Tibial nerve (tissue), 4 donors: Measurements from ENCODE around the gene GAREM2. TPM values are rescaled to one million over a fixed set of nuclear protein-coding genes. Genes with fewer than 3 reads are reported as not detected.

ENCODE experiments used
- DNase-seq, 2 donors: peaks; one replicate each; pipeline ENCODE4 v3.0.0-alpha.2; 2019; ENCODE audit warnings: low spot score in 2 of 2
- H3K27ac ChIP-seq, 4 donors: fragments of 200-600 bp; sonication (generic) in 3 of 4; one replicate each; pipeline ENCODE4 v1.5.1; 2017 to 2019; ENCODE audit warnings: mild to moderate bottlenecking in 1 of 4
- H3K27me3 ChIP-seq, 2 donors: fragments of 200-600 bp; sonication (generic) in 1 of 2; one replicate each; pipeline versions ENCODE4 v1.5.1 to v1.6.0; 2017 to 2019
- H3K36me3 ChIP-seq, 3 donors: fragments of 200-600 bp; sonication (generic); one replicate each; pipeline ENCODE4 v1.5.1; 2018 to 2019
- H3K4me1 ChIP-seq, 4 donors: fragments of 200-600 bp; sonication (generic) in 3 of 4; one replicate each; pipeline ENCODE4 v1.5.1; 2017 to 2019
- H3K4me3 ChIP-seq, 4 donors: fragments of 200-600 bp; sonication (generic) in 3 of 4; one replicate each; pipeline ENCODE4 v1.5.1; 2017 to 2019; ENCODE audit warnings: mild to moderate bottlenecking in 1 of 4, moderate library complexity in 1 of 4
- H3K9me3 ChIP-seq, 4 donors: fragments of 200-600 bp; sonication (generic) in 3 of 4; one replicate each; pipeline ENCODE4 v1.5.1; 2017 to 2019
- EP300 ChIP-seq, 2 donors: sonication (generic); formaldehyde crosslinking; IDR thresholded peaks; one replicate each; pipeline ENCODE4 v1.6.1; 2017; ENCODE audit warnings: antibody characterized with exemption in 2 of 2, mild to moderate bottlenecking in 1 of 2
- POLR2A ChIP-seq, 2 donors: fragments of 450-650 bp; IDR thresholded peaks; one replicate each; pipeline ENCODE4 v1.6.1; 2017; ENCODE audit warnings: antibody characterized with exemption in 2 of 2, mild to moderate bottlenecking in 2 of 2, moderate library complexity in 2 of 2
- WGBS, 2 donors: methylation state at CpG; one replicate each; pipeline ENCODE4 v1.1.5; 2018; 5-methylcytosine and 5-hydroxymethylcytosine counted together
- total RNA-seq, 4 donors: library from RNA; depleted of rRNA; stranded (reverse); fragments of >200 nt; gene quantifications; one replicate each; pipeline ENCODE4 v1.1.0, GENCODE V29; 2016
- TF ChIP-seq, protein P1 (sequence below), 5 experiments: fragments of 200-600 bp in 3 of 5; fragments of 450-650 bp in 2 of 5; sonication (generic) in 3 of 5; IDR thresholded peaks; one replicate each; pipeline ENCODE4 v1.5.1; 2016 to 2019; ENCODE audit warnings: antibody characterized with exemption in 5 of 5, mild to moderate bottlenecking in 3 of 5, moderate library complexity in 2 of 5

Gene GAREM2
- total RNA-seq, 4 donors from 2014 or later = 1.5 to 4.7 (median 3.2) TPM

DNA sequence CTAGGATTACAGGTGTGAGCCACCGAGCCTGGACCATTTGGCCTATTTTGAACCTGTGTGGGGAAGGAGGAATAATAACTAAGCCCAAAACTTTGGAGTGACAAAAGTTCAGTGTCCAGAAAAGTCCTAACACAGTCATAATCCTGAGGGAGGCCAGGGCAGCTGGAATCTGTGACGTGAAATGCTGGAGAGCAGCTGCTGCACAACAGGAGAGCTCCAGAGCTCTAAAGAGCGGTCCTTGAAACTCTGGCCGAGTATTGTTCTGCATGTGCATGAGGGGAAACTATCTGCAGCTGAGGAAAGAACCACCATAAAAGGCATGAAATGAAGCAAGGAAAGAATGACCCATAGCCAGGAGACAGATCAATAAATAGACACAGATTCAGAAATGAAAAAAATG, 43.7 kb downstream of the GAREM2 start:
- Histone ChIP-seq H3K27ac (no peak overlapping the region), H3K4me3 (no peak overlapping the region), H3K36me3 (peaks cover 0 to 97% (median 8%) of the 10 kb centered on the region in 3 donors), H3K4me1 (no peaks in the 10 kb centered on the region), H3K9me3 (no peaks in the 10 kb centered on the region), H3K27me3 (no peaks in the 10 kb centered on the region)
- TF ChIP-seq, protein P1, sequence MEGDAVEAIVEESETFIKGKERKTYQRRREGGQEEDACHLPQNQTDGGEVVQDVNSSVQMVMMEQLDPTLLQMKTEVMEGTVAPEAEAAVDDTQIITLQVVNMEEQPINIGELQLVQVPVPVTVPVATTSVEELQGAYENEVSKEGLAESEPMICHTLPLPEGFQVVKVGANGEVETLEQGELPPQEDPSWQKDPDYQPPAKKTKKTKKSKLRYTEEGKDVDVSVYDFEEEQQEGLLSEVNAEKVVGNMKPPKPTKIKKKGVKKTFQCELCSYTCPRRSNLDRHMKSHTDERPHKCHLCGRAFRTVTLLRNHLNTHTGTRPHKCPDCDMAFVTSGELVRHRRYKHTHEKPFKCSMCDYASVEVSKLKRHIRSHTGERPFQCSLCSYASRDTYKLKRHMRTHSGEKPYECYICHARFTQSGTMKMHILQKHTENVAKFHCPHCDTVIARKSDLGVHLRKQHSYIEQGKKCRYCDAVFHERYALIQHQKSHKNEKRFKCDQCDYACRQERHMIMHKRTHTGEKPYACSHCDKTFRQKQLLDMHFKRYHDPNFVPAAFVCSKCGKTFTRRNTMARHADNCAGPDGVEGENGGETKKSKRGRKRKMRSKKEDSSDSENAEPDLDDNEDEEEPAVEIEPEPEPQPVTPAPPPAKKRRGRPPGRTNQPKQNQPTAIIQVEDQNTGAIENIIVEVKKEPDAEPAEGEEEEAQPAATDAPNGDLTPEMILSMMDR (IDR thresholded peaks at IDR 0.05) = no peak
- no peak for TF ChIP-seq POLR2A (IDR thresholded peaks at IDR 0.05)
- TF ChIP-seq EP300 (IDR thresholded peaks at IDR 0.05) = no peak
- no peak for DNase-seq
- WGBS, 2 donors = 93 to 95% methylated on average over 4 of the region's 4 CpGs

DNA sequence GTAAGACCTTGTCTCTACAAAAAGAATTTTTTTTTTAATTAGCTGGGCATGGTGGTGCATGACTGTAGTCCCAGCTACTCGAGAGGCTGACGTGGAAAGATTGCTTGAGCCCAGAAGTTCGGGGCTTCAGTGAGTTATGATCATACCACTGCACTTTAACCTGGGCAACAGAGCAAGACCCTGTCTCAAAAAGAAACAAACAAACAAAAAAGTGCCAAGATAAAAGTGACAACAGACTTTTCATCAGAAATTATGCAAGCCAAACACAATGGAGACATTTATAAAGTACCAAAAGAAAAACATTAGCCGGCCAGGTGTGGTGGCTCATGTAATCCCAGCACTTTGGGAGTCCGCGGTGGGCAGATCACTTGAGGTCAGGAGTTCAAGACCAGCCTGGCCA, 44.8 kb downstream of the GAREM2 start:
- Histone ChIP-seq H3K27me3 (no peaks in the 10 kb centered on the region), H3K27ac (no peak overlapping the region), H3K4me3 (no peak overlapping the region), H3K36me3 (peaks cover 0 to 93% (median 8%) of the 10 kb centered on the region in 3 donors), H3K9me3 (no peaks in the 10 kb centered on the region), H3K4me1 (no peaks in the 10 kb centered on the region)
- no peak for DNase-seq
- WGBS, 2 donors = 78 to 88% methylated on average over 6 of the region's 6 CpGs
- TF ChIP-seq EP300 (IDR thresholded peaks at IDR 0.05) = no peak
- TF ChIP-seq POLR2A (IDR thresholded peaks at IDR 0.05) = no peak
- TF ChIP-seq, protein P1 (IDR thresholded peaks at IDR 0.05) = no peak

DNA sequence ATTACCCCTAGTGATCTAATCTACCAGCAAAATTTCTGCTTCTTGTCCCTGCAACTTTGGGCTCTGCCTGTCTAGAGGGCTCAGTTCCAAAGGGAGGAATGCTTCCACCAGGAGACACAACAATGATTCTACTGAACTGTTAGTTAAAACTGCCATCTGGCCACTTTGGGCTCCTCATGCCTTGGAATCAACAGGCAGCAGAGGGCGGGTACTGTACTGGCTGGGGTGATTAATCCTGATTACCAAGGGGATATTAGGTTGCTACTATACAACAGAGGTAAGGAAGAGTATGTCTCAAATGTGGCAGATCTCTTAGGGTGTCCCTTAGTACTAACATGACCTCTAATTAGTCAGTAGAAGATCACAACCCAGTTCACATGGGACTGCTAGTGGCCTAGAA, 50.1 kb downstream of the GAREM2 start:
- no peak overlapping the region for H3K4me3 ChIP-seq
- no peaks in the 10 kb centered on the region for H3K27me3 ChIP-seq
- H3K27ac ChIP-seq = no peak overlapping the region
- WGBS, 2 donors = 64 to 93% methylated on average over 1 of the region's 1 CpG
- H3K36me3 ChIP-seq = peaks cover 0 to 95% (median 0%) of the 10 kb centered on the region in 3 donors
- H3K9me3 ChIP-seq = peaks cover 0 to 14% (median 0%) of the 10 kb centered on the region in 4 donors
- TF ChIP-seq POLR2A (IDR thresholded peaks at IDR 0.05) (no peak), EP300 (IDR thresholded peaks at IDR 0.05) (no peak)
- TF ChIP-seq, protein P1 (IDR thresholded peaks at IDR 0.05) = no peak
- DNase-seq = no peak
- no peaks in the 10 kb centered on the region for H3K4me1 ChIP-seq

DNA sequence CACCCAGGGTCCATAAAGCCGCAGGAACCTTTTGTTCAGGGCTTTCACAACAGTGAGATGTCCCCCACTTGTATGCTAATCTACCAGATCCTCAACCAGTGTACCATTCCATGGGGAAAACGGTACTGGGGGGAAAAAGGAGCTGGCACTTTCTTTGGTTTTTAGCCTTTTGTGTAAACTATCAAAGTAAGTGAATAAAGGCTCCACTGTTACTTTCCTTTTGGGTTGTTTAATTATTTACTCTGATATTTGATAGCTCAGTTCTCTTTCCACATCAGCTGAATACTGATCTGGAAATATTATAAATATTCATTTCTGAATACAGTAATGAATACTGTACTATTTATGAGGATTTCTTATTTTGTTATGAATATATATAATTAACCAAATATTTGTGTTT, 51.2 kb downstream of the GAREM2 start:
- H3K27ac ChIP-seq = no peak overlapping the region
- no peaks in the 10 kb centered on the region for H3K27me3 ChIP-seq
- H3K4me1 ChIP-seq = no peaks in the 10 kb centered on the region
- TF ChIP-seq EP300 (IDR thresholded peaks at IDR 0.05) = no peak
- peaks cover 0 to 95% (median 0%) of the 10 kb centered on the region in 3 donors for H3K36me3 ChIP-seq
- WGBS, 2 donors = 63 to 76% methylated on average over 2 of the region's 2 CpGs
- peaks cover 0 to 14% (median 0%) of the 10 kb centered on the region in 4 donors for H3K9me3 ChIP-seq
- no peak overlapping the region for H3K4me3 ChIP-seq
- no peak for DNase-seq

DNA sequence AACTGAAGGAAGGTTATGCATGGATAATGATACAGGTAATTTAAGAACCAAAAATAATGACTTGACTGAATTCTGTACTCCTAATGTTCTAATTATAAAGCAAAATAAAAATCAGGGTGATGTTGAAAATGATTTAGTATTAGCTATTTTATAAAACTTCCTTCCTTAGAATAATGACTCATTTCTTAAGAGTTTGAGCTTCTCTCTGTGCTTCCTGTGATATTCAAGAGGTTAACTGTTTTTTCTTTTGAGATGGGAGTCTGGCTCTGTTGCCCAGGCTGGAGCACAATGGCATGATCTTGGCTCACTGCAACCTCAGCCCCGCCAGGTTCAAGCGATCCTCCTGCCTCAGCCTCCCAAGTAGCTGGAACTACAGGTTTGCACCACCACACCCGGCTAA, 56.7 kb downstream of the GAREM2 start:
- no peak for DNase-seq
- no peak for TF ChIP-seq EP300 (IDR thresholded peaks at IDR 0.05)
- TF ChIP-seq, protein P1 (IDR thresholded peaks at IDR 0.05) = no peak
- no peak for TF ChIP-seq POLR2A (IDR thresholded peaks at IDR 0.05)
- H3K4me1 ChIP-seq = no peaks in the 10 kb centered on the region
- no peak overlapping the region for H3K27ac ChIP-seq
- WGBS, 2 donors = 93 to 95% methylated on average over 3 of the region's 3 CpGs
- H3K36me3 ChIP-seq = peaks cover 0 to 100% (median 26%) of the 10 kb centered on the region in 3 donors
- H3K4me3 ChIP-seq = no peak overlapping the region
- no peaks in the 10 kb centered on the region for H3K27me3 ChIP-seq
- peaks cover 0 to 14% (median 0%) of the 10 kb centered on the region in 4 donors for H3K9me3 ChIP-seq

DNA sequence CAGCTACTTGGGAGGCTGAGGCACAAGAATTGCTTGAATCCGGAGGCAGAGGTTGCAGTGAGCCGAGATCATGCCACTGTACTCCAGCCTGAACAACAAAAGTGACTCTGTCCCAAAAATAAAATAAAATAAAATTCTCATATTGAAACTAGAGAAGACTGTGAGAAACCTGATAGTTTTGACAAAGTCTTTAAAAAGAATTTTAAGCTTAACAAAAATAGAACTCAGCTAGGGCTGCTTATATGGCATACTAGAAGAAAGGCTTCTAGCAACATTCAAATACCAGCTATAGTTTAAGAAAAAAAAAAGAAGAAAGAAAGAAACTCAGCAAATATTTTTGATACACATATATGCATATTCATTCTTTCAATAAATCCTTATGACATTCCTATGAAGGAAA, 57.9 kb downstream of the GAREM2 start:
- H3K4me3 ChIP-seq = no peak overlapping the region
- peaks cover 0 to 14% (median 0%) of the 10 kb centered on the region in 4 donors for H3K9me3 ChIP-seq
- no peak overlapping the region for H3K27ac ChIP-seq
- peaks cover 0 to 100% (median 31%) of the 10 kb centered on the region in 3 donors for H3K36me3 ChIP-seq
- H3K4me1 ChIP-seq = no peaks in the 10 kb centered on the region
- no peaks in the 10 kb centered on the region for H3K27me3 ChIP-seq
- TF ChIP-seq EP300 (IDR thresholded peaks at IDR 0.05) = no peak
- no peak for TF ChIP-seq POLR2A (IDR thresholded peaks at IDR 0.05)
- TF ChIP-seq, protein P1 (IDR thresholded peaks at IDR 0.05) = no peak
- DNase-seq = no peak
- WGBS, 2 donors = 93 to 97% methylated on average over 2 of the region's 2 CpGs
